ENCODE data around the gene C1QTNF5. TPM values are rescaled to one million over a fixed set of nuclear protein-coding genes. Genes with fewer than 3 reads are reported as not detected.
A peak's percentile ranks its signal among the peaks of the same experiment; 100 is the strongest.

C1QTNF5 gene
- total RNA-seq, 1 experiment from 2014 or later: not detected

GRCh38 chr11:119357074-119357473, 16.4 kb upstream of the C1QTNF5 start:
- intact Hi-C loops (cut with micrococcal nuclease; ENCODE audit: unreplicated experiment) (no loop called here), in situ Hi-C loops (cut with HindIII; ENCODE audit: low pct_unique_long_range_greater_than_20kb, low sequenced_read_pairs) (no loop called here)
- H3K27me3 ChIP-seq (ENCODE audit: control insufficient read depth, insufficient read depth, low read length): no peaks in the 10 kb centered on the region
- no peaks in the 10 kb centered on the region for H3K36me3 ChIP-seq (ENCODE audit: control insufficient read depth, insufficient read depth, low read length)
- no peak overlapping the region for H3K27ac ChIP-seq (ENCODE audit: low read length)
- ChIA-PET CTCF (interaction anchor here (0.5 to 1.2 kb wide), 3 partner anchors 14 to 31 kb away, joined by 4 to 7 read pairs (median 4); no protein-coding TSS in a partner anchor), POLR2A (no interaction called here)
- no peak overlapping the region for H3K4me3 ChIP-seq (ENCODE audit: low read depth in 2 of 2, low read length in 2 of 2)
- ATAC-seq: no peak
- H3K9me3 ChIP-seq (ENCODE audit: control insufficient read depth, insufficient read depth, low read depth, low read length): no peaks in the 10 kb centered on the region
- H3K4me1 ChIP-seq (ENCODE audit: control insufficient read depth, insufficient read depth, low read length): peaks cover 18% of the 10 kb centered on the region
- no TSS peak for BruUV-seq (replicated peaks)
- TF ChIP-seq REST (IDR thresholded peaks at IDR 0.05; ENCODE audit: insufficient read depth in 1 of 2, low read depth in 2 of 2, low read length in 1 of 2) (no peak), TCF7L2 (IDR thresholded peaks at IDR 0.05; ENCODE audit: low read depth, low read length) (no peak), SIN3A (IDR thresholded peaks at IDR 0.05; ENCODE audit: borderline replicate concordance, insufficient read depth, low read depth, low read length) (no peak), POLR2AphosphoS5 (IDR thresholded peaks at IDR 0.05; ENCODE audit: low read depth, low read length) (no peak), CTCF (IDR thresholded peaks at IDR 0.05) (no peak)
- DNase-seq (ENCODE audit: low read depth, low spot score): no peak

- Histone ChIP-seq H3K27ac (ENCODE audit: low read length) (no peak overlapping the region), H3K9me3 (ENCODE audit: control insufficient read depth, insufficient read depth, low read depth, low read length) (no peaks in the 10 kb centered on the region), H3K36me3 (ENCODE audit: control insufficient read depth, insufficient read depth, low read length) (no peaks in the 10 kb centered on the region), H3K4me3 (ENCODE audit: low read depth in 2 of 2, low read length in 2 of 2) (no peak overlapping the region; a peak in 1 of 4 replicates), H3K27me3 (ENCODE audit: control insufficient read depth, insufficient read depth, low read length) (no peaks in the 10 kb centered on the region), H3K4me1 (ENCODE audit: control insufficient read depth, insufficient read depth, low read length) (peaks cover 12% of the 10 kb centered on the region)
- ATAC-seq: no peak
- CTCF ChIA-PET: interaction anchor here (0.5 to 1.2 kb wide), 9 partner anchors 12 to 317 kb away, joined by 3 to 10 read pairs (median 4); no protein-coding TSS in a partner anchor
- POLR2A ChIA-PET: no interaction called here
- no TSS peak for BruUV-seq (replicated peaks)
- in situ Hi-C loops (cut with HindIII; ENCODE audit: low pct_unique_long_range_greater_than_20kb, low sequenced_read_pairs) (no loop called here), intact Hi-C loops (cut with micrococcal nuclease; ENCODE audit: unreplicated experiment) (no loop called here)
- TF ChIP-seq SIN3A (IDR thresholded peaks at IDR 0.05; ENCODE audit: borderline replicate concordance, insufficient read depth, low read depth, low read length) (no peak), POLR2AphosphoS5 (IDR thresholded peaks at IDR 0.05; ENCODE audit: low read depth, low read length) (no peak), REST (IDR thresholded peaks at IDR 0.05; ENCODE audit: insufficient read depth in 1 of 2, low read depth in 2 of 2, low read length in 1 of 2) (no peak), TCF7L2 (IDR thresholded peaks at IDR 0.05; ENCODE audit: low read depth, low read length) (no peak), CTCF (IDR thresholded peaks at IDR 0.05) (peak; percentile 84; the same call in 1 of the 2 replicates)
- no peak for DNase-seq (ENCODE audit: low read depth, low spot score)
These were observed 15.8 kb upstream of the C1QTNF5 start for GRCh38 chr11:119356349-119357031.
